ENCODE measurements around the gene AKNAD1. TPM values are rescaled to one million over a fixed set of nuclear protein-coding genes. Genes with fewer than 3 reads are reported as not detected.

Gene AKNAD1
- total and polyA plus RNA-seq, 2 of the 4 experiments (the other 2 are of a cell fraction), result 0.07 to 0.18 TPM

DNA sequence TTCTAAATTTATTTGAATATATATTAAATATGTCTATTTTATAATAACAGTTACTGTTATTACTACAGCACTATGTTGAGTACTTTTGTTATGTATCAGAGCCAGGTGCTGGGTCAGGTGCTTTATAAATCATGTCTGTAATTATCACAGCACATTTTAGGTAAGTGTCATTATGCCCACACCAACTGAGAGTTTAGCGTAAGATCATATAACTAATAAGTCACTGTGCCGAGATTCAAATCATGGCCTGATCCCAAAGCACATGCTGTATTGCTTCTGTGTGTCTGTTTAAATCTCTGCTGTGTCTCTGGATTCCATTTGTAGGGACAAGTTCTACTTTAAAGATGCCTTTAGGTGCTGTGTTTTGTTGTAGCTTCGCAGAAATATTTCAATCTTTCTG is 21.8 kb upstream of the AKNAD1 start:
- Histone ChIP-seq H2AK5ac (ENCODE audit: low read depth, low read length) (no peak overlapping the region), H3K27ac (ENCODE audit: insufficient read depth, low read length) (no peak overlapping the region), H2AK9ac (replicated peaks; ENCODE audit: low read depth, low read length, poor library complexity) (no peak overlapping the region), H3K14ac (replicated peaks; ENCODE audit: low read depth, low read length) (no peak overlapping the region), H4K20me1 (ENCODE audit: insufficient read depth, low read length) (no peaks in the 10 kb centered on the region; the same call in 1 of the 2 replicates), H3K4me3 (ENCODE audit: insufficient read depth, low read depth, low read length) (no peak overlapping the region), H3K56ac (ENCODE audit: extremely low read depth, insufficient read depth, low read length) (no peak overlapping the region), H4K5ac (ENCODE audit: low read depth, low read length) (no peak overlapping the region), H4K8ac (ENCODE audit: low read depth in 2 of 2, low read length in 2 of 2) (no peak overlapping the region), H3K27me3 (ENCODE audit: control insufficient read depth, insufficient read depth, low read length) (no peaks in the 10 kb centered on the region), H3K4ac (ENCODE audit: low read depth, low read length) (no peak overlapping the region), H3K4me2 (ENCODE audit: low read depth, low read length) (peak overlapping the region; percentile 42), H3K79me1 (ENCODE audit: low read depth in 1 of 2, low read length in 2 of 2) (peaks cover 18 to 50% of the 10 kb centered on the region in 2 experiments), H3K4me1 (ENCODE audit: control insufficient read depth, insufficient read depth, low read length) (no peaks in the 10 kb centered on the region; the same call in 1 of the 2 replicates), H3K9me3 (ENCODE audit: control insufficient read depth, insufficient read depth, low read length) (no peaks in the 10 kb centered on the region), H2BK5ac (ENCODE audit: low read depth, low read length, poor library complexity, severe bottlenecking) (no peak overlapping the region), H2AFZ (replicated peaks; ENCODE audit: low read length, poor library complexity) (no peak overlapping the region), H2BK20ac (ENCODE audit: low read depth, low read length) (no peak overlapping the region), H3K23ac (ENCODE audit: low read depth, low read length) (peak overlapping the region; percentile 1; the same call in 1 of the 2 replicates), H3K9me1 (ENCODE audit: insufficient read depth, low read length) (no peaks in the 10 kb centered on the region), H4K91ac (ENCODE audit: insufficient read depth, low read depth, low read length) (no peak overlapping the region), H2BK15ac (ENCODE audit: low read depth, low read length) (no peak overlapping the region), H3K9ac (ENCODE audit: low read depth, low read length) (no peak overlapping the region; the same call in 1 of the 2 replicates), H3K36me3 (ENCODE audit: control insufficient read depth, insufficient read depth, low read length) (no peaks in the 10 kb centered on the region), H2BK120ac (ENCODE audit: low read depth, low read length) (no peak overlapping the region), H3K18ac (ENCODE audit: low read depth, low read length) (no peak overlapping the region)
- ATAC-seq (ENCODE audit: low read depth) (no peak), DNase-seq (no peak)
- intact Hi-C loops (cut with micrococcal nuclease) (no loop called here), in situ Hi-C loops (cut with MboI; ENCODE audit: low sequenced_read_pairs) (no loop called here), dilution Hi-C loops (cut with HindIII; ENCODE audit: low sequenced_read_pairs, unreplicated experiment) (no loop called here)
- CTCF ChIA-PET, result interaction anchor here (0.5 to 1.3 kb wide), 2 partner anchors 50 to 58 kb away, joined by 3 to 4 read pairs; no protein-coding TSS in a partner anchor
- BruUV-seq (replicated peaks), result no TSS peak
- POLR2A ChIA-PET (ENCODE audit: unreplicated experiment), result no interaction called here
- no peak for TF ChIP-seq RFX5 (IDR thresholded peaks at IDR 0.05; ENCODE audit: low read depth, low read length)
- TF ChIP-seq, protein P1, sequence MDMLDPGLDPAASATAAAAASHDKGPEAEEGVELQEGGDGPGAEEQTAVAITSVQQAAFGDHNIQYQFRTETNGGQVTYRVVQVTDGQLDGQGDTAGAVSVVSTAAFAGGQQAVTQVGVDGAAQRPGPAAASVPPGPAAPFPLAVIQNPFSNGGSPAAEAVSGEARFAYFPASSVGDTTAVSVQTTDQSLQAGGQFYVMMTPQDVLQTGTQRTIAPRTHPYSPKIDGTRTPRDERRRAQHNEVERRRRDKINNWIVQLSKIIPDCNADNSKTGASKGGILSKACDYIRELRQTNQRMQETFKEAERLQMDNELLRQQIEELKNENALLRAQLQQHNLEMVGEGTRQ (IDR thresholded peaks at IDR 0.05; ENCODE audit: low read depth, low read length), result no peak
- no peak for TF ChIP-seq RCOR1 (IDR thresholded peaks at IDR 0.05; ENCODE audit: insufficient replicate concordance, low read length)
- TF ChIP-seq MAFK (IDR thresholded peaks at IDR 0.05; ENCODE audit: low read depth, low read length), result no peak
- no peak for TF ChIP-seq POLR2A (IDR thresholded peaks at IDR 0.05; ENCODE audit: low read depth, low read length)
- no peak for TF ChIP-seq MXI1 (IDR thresholded peaks at IDR 0.05; ENCODE audit: borderline replicate concordance, low read depth, low read length)
- no peak for TF ChIP-seq SMC3 (IDR thresholded peaks at IDR 0.05; ENCODE audit: low read depth, low read length)
- no peak for TF ChIP-seq FOS (IDR thresholded peaks at IDR 0.05; ENCODE audit: low read depth, low read length)
- no peak for TF ChIP-seq CTCF (conservative IDR thresholded peaks at IDR 0.05; ENCODE audit: low read depth, low read length)
- TF ChIP-seq NFE2L2 (IDR thresholded peaks at IDR 0.05; ENCODE audit: low read depth, low read length), result no peak
- WGBS, 2 experiments (ENCODE audit: extremely low coverage in 2 of 2, insufficient read length in 1 of 2), result no CpG with 5 or more reads among the region's 3 CpGs

Measured in IMR-90 (cell line).